Tibial nerve (tissue), 4 donors: Measurements from ENCODE around the gene ARL17B.
"Not testable (repeated sequence)": the region's sequence is repeated elsewhere in the genome, so short reads cannot be mapped to it uniquely, and the experiment has no call there.

Experiments
- CTCF ChIP-seq, 5 experiments: fragments of 200-600 bp in 3 of 5; fragments of 450-650 bp in 2 of 5; sonication (generic) in 3 of 5; IDR thresholded peaks; one replicate each; pipeline ENCODE4 v1.5.1; 2016 to 2019; ENCODE audit warnings: antibody characterized with exemption in 5 of 5, mild to moderate bottlenecking in 3 of 5, moderate library complexity in 2 of 5
- EP300 ChIP-seq, 2 donors: sonication (generic); formaldehyde crosslinking; IDR thresholded peaks; one replicate each; pipeline ENCODE4 v1.6.1; 2017; ENCODE audit warnings: antibody characterized with exemption in 2 of 2, mild to moderate bottlenecking in 1 of 2
- POLR2A ChIP-seq, 2 donors: fragments of 450-650 bp; IDR thresholded peaks; one replicate each; pipeline ENCODE4 v1.6.1; 2017; ENCODE audit warnings: antibody characterized with exemption in 2 of 2, mild to moderate bottlenecking in 2 of 2, moderate library complexity in 2 of 2

DNA sequence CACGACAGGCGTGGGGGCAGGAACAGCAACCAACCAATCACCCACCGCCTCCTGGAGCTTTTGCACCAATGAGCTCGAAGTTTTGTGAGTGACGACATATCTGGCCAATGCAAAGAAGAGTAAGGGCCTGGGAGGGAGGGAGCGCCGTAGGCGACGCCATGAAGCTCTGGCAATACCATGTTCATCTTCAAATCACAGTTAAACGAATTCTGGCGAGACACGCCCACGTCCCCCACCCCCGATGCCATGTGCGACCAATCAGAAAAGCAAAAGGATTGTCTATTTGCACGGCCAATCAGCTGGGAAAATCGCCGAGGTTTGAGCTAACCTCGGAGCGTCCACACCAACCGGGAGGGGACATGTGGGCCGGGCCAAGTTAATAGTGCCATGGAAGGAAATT lies at the start of gene ARL17B:
- TF ChIP-seq CTCF, POLR2A, EP300 (IDR thresholded peaks at IDR 0.05): not testable (repeated sequence)
